GM19043 (cell line): Measurements from ENCODE around the gene CACNA2D4.

Experiments used
- ATAC-seq: cut with Tn5 transposase; IDR thresholded peaks from one replicate; pipeline ENCODE4 v1.9.1; 2021; ENCODE audit warnings: low read depth; ENCODE audit not compliant: unreplicated experiment

CACNA2D4 gene

GRCh38 chr12:1920436-1920835 is 2.0 kb upstream of the CACNA2D4 start:
- no peak for ATAC-seq

GRCh38 chr12:1919763-1920162 is 1.3 kb upstream of the CACNA2D4 start:
- ATAC-seq = no peak

DNA sequence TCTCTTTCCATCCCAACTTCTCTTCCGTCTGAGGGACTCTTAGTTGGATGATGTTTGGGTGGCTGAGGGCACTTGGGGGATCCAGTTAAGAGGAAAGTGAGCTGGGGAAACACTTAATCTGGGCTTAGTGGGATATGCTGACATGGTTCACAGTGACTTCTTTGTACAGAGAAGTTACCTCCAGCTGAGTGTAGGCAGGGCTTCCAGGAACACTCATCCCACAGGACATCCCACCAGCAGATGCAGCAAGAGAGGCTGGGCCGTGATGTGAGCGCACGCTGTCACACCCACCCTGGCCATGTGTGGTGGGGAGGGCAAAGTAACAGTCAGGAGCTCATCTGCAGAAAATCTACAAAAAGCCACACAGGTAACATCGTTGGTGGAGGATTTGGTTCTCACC is 832 bp upstream of the CACNA2D4 start:
- no peak for ATAC-seq

GRCh38 chr12:1918884-1919236 is 408 bp upstream of the CACNA2D4 start:
- no peak for ATAC-seq

DNA sequence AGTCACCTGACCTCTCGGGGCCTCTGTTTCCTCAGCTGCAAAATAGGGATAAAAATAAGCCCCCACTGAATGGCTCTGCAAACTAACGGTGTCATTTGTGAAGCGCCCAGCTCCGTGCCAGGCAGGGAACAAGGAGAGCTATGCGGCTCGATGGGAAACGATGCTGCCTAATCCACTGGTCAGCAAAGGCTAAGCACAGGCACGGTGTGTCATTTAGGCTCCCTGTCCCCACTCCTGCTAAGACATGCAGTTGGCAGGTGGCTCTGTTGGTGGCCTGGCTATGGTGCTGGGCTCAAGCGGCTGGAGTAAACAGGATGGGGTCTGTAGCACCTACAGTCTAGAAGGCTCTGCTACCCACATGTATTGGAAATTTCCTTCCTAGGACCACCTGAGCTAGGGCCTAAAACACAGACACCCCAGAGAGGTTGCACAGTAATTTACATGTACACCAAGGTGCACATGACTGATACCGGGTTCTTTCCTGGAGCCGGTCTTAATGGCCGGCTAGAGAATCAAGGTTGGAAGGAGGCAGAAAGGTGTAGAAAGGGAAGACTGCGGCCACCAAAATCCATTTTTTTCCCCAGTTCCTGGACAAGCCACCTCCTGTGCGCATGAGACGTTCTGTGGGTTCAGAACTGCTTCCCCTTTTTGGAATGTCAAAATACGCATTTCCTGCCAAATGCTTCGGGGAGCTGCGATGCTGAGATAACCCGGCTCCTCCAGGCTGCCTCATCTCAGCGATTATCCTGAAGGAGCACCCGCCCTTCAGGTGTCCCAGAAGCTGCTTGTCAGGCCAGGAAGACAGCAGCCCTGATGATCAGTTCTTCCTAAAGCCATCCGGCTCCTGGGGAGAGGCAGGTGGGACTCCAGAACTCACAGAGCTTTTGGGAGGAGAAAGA is 1.0 kb downstream of the CACNA2D4 start:
- no peak for ATAC-seq

DNA sequence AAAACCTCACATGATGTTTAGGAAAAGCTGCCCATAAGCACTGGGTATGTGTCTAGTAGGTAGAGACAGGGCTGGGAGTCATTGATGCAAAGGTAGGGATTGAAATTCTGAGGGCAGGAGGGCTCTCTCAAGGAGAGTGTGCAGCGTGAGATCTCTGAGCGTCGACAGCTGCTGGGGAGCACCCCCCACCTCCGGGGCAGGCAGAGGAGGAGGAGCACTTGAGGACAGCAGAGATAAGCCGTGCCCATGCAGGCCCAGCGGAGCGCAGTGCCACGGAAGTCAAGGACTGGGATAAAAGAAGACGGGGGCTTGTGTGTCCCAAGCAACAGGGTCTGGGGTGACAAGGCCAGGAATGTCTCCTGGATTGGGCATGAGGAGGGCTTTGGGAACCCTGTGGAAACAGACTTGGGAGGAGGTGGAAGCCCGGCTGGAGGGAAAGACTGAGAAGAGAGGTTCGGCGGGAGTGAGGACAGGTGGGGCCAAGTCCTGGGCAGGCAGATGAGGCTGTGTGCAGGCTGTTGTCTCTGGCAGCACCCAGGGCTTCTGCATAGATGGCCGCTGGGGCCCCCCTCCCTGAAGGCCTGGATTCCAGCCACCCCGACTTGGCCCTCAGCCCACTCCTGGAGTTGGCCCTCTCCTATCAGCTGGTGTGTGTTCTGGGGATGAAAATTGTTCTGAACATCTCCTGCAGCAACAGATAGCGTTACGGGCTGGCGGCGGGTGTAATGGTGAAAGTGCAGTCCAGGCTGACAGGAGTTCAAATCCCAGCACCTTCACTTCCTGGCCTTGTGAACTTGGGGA is 1.9 kb downstream of the CACNA2D4 start:
- no peak for ATAC-seq

DNA sequence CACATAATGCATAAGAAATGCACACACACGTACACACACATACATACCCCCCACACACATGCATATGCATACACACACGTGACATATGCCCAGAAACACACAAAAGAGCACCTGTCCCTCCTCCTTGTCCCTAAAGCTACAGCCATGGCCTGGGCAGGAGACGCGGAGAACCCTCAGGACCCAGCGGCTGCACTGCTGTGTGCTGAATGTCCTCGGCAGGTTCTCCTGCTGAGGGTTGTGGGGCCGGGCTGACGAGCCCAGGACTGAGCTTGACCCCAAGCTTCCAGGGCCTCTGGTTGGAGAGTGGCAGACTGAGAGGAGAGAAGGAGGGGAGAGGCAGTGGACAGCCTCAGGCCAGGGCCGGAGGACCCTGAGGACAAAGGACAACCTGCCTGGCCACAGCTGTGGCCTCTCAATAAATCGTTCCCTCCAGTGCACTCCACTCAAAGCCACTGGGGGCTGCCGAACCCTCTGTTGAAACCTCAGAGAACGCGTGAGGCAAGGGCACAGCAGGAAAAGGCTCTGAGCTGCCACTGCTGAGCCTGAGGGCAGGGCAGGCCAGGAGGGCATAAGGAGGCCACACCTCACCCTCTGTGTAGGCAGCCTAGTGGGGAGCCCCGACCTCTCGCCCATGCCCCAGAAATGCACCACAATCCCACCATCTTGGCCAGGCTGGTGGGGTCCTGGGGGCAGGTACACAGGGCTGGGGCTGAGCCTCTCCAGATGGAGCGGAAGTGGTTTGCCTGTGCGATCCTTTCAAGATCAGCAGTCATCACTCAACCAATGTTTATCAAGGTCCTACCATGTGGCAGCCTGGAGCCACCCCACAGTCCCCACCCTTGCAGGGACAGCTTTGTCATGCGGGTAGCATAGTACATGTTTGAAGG is 3.1 kb downstream of the CACNA2D4 start:
- no peak for ATAC-seq

DNA sequence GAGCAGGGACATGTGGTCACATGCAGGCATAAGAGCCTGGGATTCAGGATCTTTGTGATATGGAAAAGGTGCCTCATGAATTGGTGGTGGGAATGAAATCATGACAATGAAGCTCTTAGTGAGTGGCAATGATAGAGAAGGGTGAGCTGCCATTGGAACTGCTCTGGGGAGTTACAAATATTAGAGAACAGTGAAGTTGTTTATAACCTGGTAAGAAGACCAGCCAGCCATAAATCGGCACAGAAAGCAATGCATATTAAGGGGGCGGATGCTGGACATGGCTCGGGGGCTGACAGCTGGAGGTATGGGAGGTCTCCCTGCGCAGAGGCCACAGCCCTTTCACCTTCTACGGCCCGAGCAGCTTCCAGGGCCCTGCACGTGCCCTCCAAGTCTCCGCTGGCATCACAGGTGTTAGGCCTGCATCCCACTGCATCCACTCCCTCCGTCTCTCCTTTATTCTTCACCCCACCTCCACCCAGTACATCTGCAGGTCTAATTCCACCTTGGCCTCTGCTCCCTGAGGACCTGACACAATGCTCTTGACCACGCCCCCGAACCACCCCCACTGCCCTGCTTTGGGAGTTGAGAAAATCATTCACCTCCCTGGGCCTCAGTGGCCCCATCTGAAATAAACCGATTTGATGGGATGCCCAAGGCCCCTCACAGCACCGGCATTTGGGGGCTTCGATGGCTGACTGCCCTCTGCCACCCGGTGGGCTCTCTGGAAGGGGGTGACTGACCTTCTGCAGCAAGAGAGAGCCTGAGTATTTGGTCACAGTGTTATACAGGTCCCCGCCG is 4.1 kb downstream of the CACNA2D4 start:
- ATAC-seq = no peak

GRCh38 chr12:1913377-1914113 is 4.9 kb downstream of the CACNA2D4 start:
- ATAC-seq = no peak

DNA sequence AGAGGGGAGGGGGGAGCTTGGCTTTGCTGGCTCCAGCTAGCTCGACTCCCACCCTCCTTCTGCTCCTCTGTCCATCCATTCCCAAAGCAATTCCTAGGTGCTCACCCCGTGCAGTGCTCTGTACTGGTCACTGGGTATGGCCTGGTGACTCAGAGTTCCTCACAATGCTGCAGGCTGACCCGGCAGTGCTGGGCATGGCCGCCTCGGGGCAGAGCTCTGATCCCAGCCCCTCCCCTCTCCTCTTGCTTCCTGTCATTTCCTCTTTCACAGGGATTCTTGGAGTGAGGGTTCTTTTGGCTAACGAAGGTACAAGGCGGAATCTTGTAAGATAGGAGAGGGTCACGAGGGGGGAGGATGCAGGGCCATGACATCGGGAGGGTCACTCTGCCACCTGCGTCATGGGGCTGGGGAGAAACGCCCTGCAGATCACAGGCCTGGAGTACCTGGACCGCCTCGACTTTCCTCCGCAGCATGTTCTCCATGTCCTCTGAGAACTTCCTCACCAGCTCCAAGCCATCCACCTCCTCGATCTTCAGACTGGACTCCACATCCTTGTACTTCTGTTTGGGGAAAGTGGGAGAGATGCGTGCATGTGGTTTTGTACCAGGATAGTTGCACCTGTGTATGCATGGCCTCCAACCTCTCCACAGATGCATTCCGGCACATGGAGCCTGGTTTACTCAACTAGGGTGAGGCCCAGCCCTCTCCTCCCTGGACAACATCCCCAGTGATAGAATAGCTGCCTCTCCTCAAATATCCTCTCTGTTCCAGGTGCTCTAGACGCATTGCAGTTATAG is 5.7 kb downstream of the CACNA2D4 start:
- ATAC-seq = no peak

DNA sequence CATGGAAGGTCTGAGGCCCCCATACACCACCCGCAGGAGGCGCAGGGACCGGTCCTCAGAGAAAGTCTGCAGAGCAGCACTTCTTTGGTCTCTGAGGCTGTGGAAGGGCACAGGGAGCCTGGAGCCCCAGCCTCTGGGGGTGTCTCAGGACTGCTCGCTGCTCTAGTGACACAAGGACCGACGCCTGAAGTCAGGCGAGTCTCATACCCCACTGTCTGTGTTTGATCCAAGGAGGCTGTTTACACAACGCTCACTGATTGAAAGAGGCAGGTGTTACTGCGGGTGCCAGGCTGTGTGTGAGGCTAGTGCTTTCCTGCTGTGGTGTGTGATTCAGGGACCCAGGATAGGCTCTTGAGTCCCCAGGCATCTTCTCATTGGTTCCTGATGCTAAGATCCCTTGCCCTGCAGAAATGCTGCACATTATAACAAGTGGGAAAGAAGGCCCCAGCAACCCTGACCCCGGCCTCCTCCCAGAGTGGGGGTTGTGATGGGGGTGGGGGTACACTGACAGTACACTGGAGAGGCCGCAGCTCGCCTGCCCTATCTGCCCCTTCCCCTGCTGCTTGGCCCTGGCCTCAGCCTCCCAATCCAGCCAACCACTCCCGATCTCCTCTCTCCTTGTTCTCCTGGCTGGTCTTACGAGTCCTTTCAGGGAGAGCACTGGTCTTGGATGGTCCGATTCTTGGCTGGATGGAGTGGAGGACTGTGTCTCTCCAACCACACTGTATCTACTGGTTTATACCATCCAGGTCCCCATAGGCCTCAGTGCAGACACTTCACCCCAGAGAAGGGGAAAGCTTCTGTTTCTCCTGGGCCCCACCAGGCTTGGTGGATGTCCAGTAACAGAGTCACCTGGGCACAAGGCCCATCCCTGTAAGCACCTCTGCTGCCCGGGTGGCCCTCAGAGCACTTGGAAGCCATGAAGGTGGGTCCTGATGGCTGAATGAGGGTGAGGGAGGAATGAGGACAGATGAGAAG is 6.6 kb downstream of the CACNA2D4 start:
- ATAC-seq = no peak

DNA sequence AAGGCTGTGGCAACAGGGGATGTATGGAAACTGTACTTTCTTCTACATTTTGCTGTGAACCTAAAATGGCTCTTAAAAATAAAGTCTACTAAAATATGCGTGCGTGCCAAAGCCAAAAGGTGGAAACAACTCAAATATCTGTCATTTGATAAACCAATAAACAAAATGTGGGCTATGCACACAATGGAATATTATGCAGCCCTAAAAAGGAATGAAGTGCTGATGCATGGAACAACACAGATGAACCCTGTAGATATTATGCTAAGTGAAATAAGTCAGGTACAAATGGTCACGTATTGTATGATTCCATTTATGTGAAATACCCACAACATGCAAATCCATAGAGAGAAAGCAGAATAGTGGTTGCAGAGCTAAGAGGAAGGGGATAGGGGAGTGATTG is 8.0 kb downstream of the CACNA2D4 start:
- no peak for ATAC-seq

DNA sequence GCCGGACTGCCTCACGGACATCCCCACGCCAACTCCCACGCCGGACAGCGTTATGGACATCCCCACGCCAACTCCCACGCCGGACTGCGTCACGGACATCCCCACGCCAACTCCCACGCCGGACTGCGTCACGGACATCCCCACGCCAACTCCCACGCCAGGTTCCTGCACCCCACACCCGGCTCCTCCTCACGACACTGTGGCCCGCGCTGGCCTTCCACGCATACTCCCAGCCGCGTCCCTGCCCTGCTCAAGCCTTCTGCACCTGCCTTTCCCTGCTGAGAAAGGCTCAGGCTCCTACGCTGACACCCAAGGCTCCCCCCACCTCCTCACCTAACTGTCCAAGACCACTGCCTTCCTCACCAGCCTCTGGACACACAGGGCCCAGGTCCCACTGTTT is 9.7 kb downstream of the CACNA2D4 start:
- ATAC-seq = no peak

DNA sequence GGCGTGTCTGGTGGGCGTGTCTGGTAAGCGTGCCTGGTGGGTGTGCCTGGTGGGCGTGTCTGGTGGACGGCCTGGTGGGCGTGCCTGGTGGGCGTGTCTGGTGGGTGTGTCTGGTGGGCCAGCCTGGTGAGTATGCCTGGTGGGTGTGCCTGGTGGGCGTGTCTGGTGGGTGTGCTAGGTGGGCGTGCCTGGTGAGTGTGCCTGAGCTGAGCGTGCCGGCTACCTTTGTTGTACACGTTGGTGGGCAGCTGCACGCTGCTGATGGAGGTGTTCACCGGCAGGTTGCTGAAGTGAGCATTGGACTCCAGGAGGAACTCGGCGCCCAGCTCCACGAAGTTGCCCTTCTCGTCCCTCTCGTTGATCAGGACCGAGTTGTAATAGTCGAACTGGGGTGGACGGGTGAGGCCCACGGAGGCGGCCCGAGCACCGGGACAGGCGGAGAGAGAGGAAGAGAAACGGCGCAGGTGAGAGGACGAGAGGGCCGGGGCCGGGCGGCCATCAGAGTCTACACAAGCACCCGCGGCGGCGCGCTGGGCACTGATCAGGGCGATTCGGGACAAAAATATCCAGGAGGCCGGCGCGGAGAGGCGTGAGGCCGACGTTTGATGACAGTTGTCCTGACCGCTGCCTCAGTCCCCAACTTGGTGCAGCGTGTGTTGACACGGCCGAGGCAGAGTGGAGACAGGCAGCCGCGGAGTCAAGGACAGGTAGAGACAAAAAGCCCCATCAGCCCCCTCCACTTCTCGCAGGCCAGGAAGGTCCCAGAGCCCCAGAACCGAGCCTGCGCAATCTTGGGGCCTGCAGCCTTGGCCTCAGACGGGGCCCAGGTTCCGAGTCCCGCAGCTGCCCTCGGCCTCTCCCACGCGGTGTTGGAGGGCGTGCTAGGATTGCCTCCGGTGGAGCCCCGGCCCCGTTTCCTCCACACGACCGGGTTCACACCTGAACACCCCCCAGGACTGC is 10.5 kb downstream of the CACNA2D4 start:
- no peak for ATAC-seq

- no peak for ATAC-seq
Measured at GRCh38 chr12:1906579-1906978, 11.9 kb downstream of the CACNA2D4 start.

DNA sequence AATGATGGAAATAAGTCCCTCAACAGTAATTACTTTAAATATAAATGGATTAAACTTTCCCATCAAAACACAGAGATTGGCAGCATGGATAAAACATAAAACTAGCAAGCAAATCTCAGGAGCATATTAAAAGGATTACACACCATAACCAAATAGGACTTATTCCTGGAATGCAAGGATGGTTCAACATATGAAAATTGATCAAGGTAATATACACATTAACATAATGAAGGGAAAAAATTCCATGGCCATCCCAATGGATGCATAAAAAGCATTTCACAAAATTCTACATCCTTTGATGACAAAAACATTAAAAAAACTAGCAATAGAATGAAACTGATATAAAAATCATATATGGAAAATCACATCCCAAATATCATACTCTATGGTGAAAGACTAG is 13.6 kb downstream of the CACNA2D4 start:
- no peak for ATAC-seq
